Small intestine (tissue), 7 donors: ENCODE results near the gene C12orf43. TPM values are rescaled to one million over a fixed set of nuclear protein-coding genes. Genes with fewer than 3 reads are reported as not detected.
"Not testable (repeated sequence)": the region's sequence is repeated elsewhere in the genome, so short reads cannot be mapped to it uniquely, and the experiment has no call there.

Source experiments
- DNase-seq, 2 donors: peaks; one replicate each; pipeline versions ENCODE4 v3.0.0 to v3.0.0-alpha.2; 2013
- FAIRE-seq: peaks from 2 replicates; lab custom pipeline; 2012; peaks lifted over from hg19 to GRCh38; lab: Jason Lieb, UNC
- H3K27ac ChIP-seq, 3 donors: one replicate each; pipeline ENCODE4 v1.5.1; 2013; ENCODE audit warnings: low read length in 2 of 3, mild to moderate bottlenecking in 2 of 3, control low read depth in 1 of 3, inconsistent platforms in 1 of 3, low read depth in 1 of 3, moderate library complexity in 1 of 3
- H3K27me3 ChIP-seq, 3 donors: one replicate each; pipeline ENCODE4 v1.6.1; 2013; ENCODE audit warnings: low read length in 3 of 3, inconsistent platforms in 1 of 3; ENCODE audit not compliant: control insufficient read depth in 3 of 3, insufficient read depth in 3 of 3
- H3K36me3 ChIP-seq, 3 donors: one replicate each; pipeline ENCODE4 v1.6.1; 2013; ENCODE audit warnings: low read length in 3 of 3, inconsistent platforms in 1 of 3, low read depth in 1 of 3, mild to moderate bottlenecking in 1 of 3, moderate library complexity in 1 of 3; ENCODE audit not compliant: control insufficient read depth in 3 of 3, insufficient read depth in 2 of 3
- H3K4me1 ChIP-seq, 3 donors: one replicate each; pipeline ENCODE4 v1.6.1; 2013; ENCODE audit warnings: low read length in 2 of 3, inconsistent platforms in 1 of 3, low read depth in 1 of 3, mild to moderate bottlenecking in 1 of 3, moderate library complexity in 1 of 3; ENCODE audit not compliant: control insufficient read depth in 3 of 3, insufficient read depth in 2 of 3
- H3K4me3 ChIP-seq, 3 donors: one replicate each; pipeline ENCODE4 v1.5.1; 2013; ENCODE audit warnings: low read length in 3 of 3, control low read depth in 1 of 3, inconsistent platforms in 1 of 3, low read depth in 1 of 3, mild to moderate bottlenecking in 1 of 3, moderate library complexity in 1 of 3
- H3K9me3 ChIP-seq, 2 donors: one replicate each; pipeline ENCODE4 v1.6.1; 2013; ENCODE audit warnings: low read depth in 1 of 2, low read length in 1 of 2; ENCODE audit not compliant: control insufficient read depth in 2 of 2, insufficient read depth in 1 of 2
- WGBS, 3 donors: extraction: QIAGEN DNeasy Blood & Tissue Kit; methylation state at CpG; one replicate each; pipeline ENCODE4 v1.1.7; 2013; 5-methylcytosine and 5-hydroxymethylcytosine counted together
- polyA plus RNA-seq, 4 donors: library from polyadenylated mRNA; stranded (reverse) in 3 of 4; unstranded in 1 of 4; fragments of 200-250 nt in 3 of 4; fragments of 120-200 nt in 1 of 4; gene quantifications; one replicate each; pipeline versions ENCODE4 v1.2.1 to v1.2.3, GENCODE V29; 2013
- donor health status: healthy with polysubstance abuse.
- donor health status: control.
- donor health status: control.
- donor health status: Bipolar disorder and iron deficiency.
- donor health status: healthy.

The C12orf43 gene
- polyA plus RNA-seq, 4 donors, result 4.5 to 11.4 (median 7.2) TPM

DNA sequence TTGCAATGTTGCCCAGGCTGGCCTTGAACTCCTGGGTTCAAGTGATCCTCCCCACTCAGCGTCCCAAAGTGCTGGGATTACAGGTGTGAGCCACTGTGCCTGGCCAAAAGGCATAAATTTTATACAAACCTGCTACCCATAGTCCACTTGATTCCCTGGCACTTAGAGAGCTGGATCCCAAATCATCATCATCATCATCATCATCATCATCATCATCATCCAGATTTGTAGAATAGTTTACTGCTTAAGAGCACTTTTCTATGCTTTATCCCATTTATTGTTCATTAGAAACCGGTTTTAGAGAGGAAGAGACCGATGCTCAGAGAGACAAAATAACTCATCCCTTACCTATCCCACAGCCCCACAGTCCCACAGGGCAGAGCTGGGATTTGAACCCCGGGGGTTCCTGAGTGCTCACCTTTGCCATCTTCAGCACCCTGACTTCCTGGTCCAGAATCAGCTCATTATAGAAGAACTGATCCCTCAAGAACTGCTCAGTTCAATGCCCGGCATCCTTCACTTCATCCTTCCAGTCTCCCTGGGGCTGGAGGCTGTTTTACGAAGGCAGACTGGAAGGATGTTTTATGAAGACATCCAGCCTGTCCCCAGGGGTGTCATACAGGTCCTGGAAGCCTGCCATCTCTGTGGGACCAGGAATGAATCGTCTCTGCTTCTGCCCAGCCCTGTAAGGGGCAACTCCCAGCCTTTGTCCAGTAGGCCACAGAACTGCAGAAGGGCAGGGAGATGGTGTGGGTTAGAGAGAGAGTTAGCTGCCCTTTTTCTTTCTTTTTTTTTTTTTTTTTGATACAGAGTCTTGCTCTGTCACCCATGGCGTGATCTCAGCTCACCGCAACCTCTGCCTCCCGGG, 43.0 kb upstream of the C12orf43 start:
- Histone ChIP-seq H3K4me1 (peaks cover 0 to 4% (median 0%) of the 10 kb centered on the region in 3 donors), H3K9me3 (no peaks in the 10 kb centered on the region), H3K27me3 (peaks cover 0 to 2% (median 0%) of the 10 kb centered on the region in 3 donors), H3K27ac (peak overlapping the region in 1 of 3 donors; percentile 19), H3K4me3 (no peak overlapping the region), H3K36me3 (no peaks in the 10 kb centered on the region)
- 75 to 81% (median 78%) methylated on average over 10 of the region's 10 CpGs for WGBS, 3 donors
- no peak for FAIRE-seq
- no peak for DNase-seq

DNA sequence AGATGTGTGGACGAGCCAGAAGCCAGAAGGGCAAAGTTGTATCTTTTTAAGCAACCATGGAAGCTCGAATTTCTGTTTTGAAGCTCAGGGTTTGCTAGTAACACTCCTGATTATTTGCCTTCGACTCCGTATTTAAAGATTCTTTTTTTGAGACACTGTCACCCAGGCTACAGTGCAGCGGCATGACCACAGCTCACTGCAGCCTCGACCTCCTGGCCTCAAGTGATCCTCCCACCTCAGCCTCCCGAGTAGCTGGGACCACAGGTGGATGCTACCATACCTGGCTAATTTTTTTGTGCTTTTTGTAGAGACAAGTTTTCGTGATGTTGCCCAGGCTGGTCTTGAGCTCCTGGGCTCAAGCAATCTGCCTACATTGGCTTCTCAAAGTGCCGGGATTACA, 41.5 kb upstream of the C12orf43 start:
- WGBS, 3 donors, result 68 to 77% (median 75%) methylated on average over 9 of the region's 9 CpGs
- no peak for DNase-seq
- H3K4me1 ChIP-seq, result peaks cover 0 to 4% (median 0%) of the 10 kb centered on the region in 3 donors
- no peaks in the 10 kb centered on the region for H3K9me3 ChIP-seq
- H3K36me3 ChIP-seq, result no peaks in the 10 kb centered on the region
- no peak overlapping the region for H3K27ac ChIP-seq
- no peak for FAIRE-seq
- H3K27me3 ChIP-seq, result peaks cover 0 to 2% (median 0%) of the 10 kb centered on the region in 3 donors
- H3K4me3 ChIP-seq, result no peak overlapping the region

DNA sequence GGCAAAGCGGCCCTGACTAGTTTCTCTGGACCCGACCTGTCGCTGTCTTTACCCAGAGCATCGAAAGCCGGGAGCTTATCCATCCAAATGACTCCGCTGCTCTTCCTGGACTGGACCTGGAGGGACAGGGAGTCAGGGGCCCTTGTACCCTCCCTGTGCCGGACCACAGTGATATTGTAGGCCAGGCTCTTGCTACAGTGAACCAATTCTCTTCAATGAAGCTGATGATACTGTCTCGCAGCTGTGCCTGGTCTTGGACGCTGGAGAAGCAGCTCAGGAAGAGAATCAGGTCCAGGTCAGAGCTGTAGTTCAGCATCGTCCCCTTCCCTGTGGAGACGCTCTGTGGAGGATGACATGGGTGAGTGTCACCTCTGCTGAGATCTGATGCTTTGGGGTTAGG, 37.4 kb upstream of the C12orf43 start:
- Histone ChIP-seq H3K27me3 (peaks cover 0 to 5% (median 0%) of the 10 kb centered on the region in 3 donors), H3K27ac (no peak overlapping the region), H3K9me3 (no peaks in the 10 kb centered on the region), H3K4me1 (no peaks in the 10 kb centered on the region), H3K4me3 (no peak overlapping the region), H3K36me3 (no peaks in the 10 kb centered on the region)
- FAIRE-seq (no peak), DNase-seq (no peak)
- 90 to 93% (median 92%) methylated on average over 11 of the region's 11 CpGs for WGBS, 3 donors

DNA sequence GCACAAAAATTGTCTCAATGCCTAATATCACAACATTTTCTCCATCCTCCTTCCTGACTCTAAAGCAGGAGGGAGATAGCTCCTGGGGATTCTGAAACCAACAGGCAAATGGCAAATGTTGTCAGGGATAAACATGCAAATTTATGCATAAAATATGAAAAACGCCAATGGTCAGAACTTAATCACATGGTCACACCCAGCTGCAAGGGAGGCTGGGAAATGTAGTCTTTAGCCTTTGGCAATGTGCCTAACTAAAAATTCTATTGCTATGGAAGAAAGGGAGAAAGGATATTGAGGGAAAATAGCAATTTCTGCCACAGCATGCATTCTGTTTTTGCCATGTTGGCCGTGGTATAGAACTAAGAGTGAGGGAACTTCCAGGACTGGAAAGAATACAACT, 34.4 kb upstream of the C12orf43 start:
- Histone ChIP-seq H3K27ac (no peak overlapping the region), H3K4me1 (no peaks in the 10 kb centered on the region), H3K36me3 (no peaks in the 10 kb centered on the region), H3K27me3 (peaks cover 0 to 3% (median 0%) of the 10 kb centered on the region in 3 donors), H3K4me3 (no peak overlapping the region), H3K9me3 (no peaks in the 10 kb centered on the region)
- DNase-seq (no peak), FAIRE-seq (no peak)
- WGBS, 3 donors, result 63 to 76% (median 70%) methylated on average over 2 of the region's 2 CpGs

DNA sequence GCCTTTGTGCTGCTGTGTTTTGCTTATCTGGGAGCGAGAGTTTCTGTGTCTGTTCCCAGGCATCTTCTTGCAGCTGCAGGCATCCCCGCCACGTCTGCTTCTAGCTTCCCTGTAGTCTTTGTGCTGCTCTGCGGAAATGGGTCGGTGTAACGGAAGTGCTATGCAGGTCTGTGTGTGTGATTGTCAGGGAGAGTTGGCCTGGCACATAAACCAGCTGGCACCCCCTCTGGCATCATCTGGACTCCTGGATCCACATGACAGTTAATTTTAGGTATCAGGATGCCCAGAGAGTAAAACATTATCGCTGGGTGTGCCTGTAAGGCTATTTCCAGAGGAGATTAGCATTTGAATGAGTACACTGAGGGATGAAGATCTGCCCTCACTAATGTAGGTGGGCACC, 32.2 kb upstream of the C12orf43 start:
- peak in 1 of 2 donors; percentile 14 for DNase-seq

DNA sequence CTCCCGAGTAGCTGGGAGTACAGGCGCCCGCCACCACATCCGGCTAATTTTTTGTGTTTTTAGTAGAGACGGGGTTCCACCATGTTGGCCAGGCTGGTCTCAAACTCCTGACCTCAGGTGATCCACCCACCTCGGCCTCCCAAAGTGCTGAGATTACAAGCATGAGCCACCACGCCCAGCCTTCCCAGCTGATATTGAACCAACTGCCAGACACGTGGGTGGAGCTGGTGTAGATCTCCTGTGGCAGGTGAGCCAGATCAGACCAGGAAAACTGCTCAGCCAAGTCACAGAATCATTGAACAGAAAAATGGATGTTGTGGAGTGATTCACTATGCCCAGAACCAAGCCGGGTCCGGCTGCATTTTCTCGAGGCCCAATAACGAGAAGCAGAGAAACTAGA, 31.1 kb upstream of the C12orf43 start:
- WGBS, 3 donors, result 44 to 80% (median 51%) methylated on average over 12 of the region's 12 CpGs
- not testable (repeated sequence) for H3K27ac ChIP-seq, FAIRE-seq, H3K4me3 ChIP-seq, H3K27me3 ChIP-seq, H3K4me1 ChIP-seq, H3K9me3 ChIP-seq, H3K36me3 ChIP-seq
- DNase-seq, result peak in 1 of 2 donors; percentile 74

More for the DNA sequence above, 32.2 kb upstream of the C12orf43 start:
- Histone ChIP-seq H3K27ac (no peak overlapping the region), H3K27me3 (peaks cover 0 to 3% (median 0%) of the 10 kb centered on the region in 3 donors), H3K4me1 (no peaks in the 10 kb centered on the region), H3K4me3 (no peak overlapping the region), H3K9me3 (no peaks in the 10 kb centered on the region), H3K36me3 (no peaks in the 10 kb centered on the region)
- 37 to 68% (median 55%) methylated on average over 7 of the region's 7 CpGs for WGBS, 3 donors
- FAIRE-seq, result no peak

DNA sequence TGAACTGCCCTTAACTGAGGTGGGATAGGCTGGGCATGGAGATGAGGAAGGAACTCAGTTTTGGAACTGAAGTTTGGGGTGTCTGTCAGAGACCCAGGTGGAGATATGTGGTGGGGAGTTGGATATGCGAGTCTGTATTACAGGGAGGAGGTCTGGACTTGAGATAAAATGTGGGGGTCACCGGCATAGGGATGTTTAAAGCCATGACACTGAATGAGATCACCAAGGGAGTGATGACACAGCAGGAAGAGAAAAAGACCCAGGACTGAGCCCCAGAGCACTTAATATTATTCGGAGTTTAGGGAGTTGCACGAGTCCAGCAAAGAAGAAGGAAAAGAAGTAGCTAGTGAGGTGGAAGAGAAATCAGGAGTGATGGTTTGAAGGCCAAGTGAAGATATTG, 26.8 kb upstream of the C12orf43 start:
- H3K36me3 ChIP-seq, result no peaks in the 10 kb centered on the region
- no peaks in the 10 kb centered on the region for H3K9me3 ChIP-seq
- H3K27ac ChIP-seq, result no peak overlapping the region
- H3K4me3 ChIP-seq, result no peak overlapping the region
- H3K4me1 ChIP-seq, result peaks cover 0 to 10% (median 5%) of the 10 kb centered on the region in 3 donors
- WGBS, 3 donors, result 86 to 90% (median 87%) methylated on average over 4 of the region's 4 CpGs
- no peak for DNase-seq
- H3K27me3 ChIP-seq, result no peaks in the 10 kb centered on the region
- no peak for FAIRE-seq

DNA sequence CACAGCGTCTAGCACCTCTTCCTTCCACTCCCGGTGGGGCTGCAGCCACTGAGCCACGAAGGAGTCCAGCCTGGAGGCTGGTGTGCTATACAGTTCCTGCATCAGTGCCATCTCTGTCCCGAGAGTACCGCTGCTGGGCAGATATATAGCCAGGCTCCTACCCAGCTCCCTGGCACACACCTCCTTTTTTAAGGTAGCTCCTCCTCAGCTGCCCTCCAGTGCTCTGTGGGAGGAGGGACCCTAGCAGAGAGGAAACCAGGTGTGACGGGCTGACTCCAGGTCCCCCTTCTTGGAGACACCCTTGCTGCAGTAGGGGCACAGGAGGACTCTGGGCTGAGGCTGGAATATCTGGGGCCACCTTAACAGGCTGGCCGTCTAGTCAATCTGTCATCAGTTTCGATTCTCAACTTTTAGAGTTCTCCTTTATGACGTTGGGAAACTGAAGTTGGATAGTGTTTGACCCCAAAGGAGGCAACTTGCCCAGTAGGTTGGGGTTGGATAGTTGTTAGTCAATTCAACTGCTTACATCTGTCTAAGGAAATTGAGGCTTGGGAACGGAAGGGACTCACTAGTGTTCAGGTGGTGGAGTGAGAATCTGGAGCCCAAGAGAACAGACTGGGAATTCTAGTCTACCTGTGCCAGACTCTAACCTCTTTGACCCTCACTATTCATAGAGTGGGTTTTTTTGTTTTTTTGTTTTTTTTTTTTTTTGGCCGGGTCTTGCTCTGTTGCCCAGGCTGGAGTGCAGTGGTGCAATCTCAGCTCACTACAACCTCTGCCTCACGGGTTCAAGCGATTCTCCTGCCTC, 22.8 kb upstream of the C12orf43 start, which contains the start of gene OASL:
TSS of gene OASL (minus strand) at position 386 of the 808 bp plus-strand sequence. CDS start at position 111, 275 bp downstream.
- no peaks in the 10 kb centered on the region for H3K36me3 ChIP-seq
- peaks cover 0 to 10% (median 9%) of the 10 kb centered on the region in 3 donors for H3K4me1 ChIP-seq
- peak within 1 kb of the TSS; percentile 11 to 68 (median 34) for H3K4me3 ChIP-seq
- WGBS, 3 donors, result 14 to 23% (median 17%) methylated on average over 12 to 13 of the region's 13 CpGs
- H3K27ac ChIP-seq, result peak within 1 kb of the TSS; percentile 39 to 82 (median 62)
- peak; percentile 71 to 80 for DNase-seq
- no peaks in the 10 kb centered on the region for H3K27me3 ChIP-seq
- H3K9me3 ChIP-seq, result no peaks in the 10 kb centered on the region
- FAIRE-seq, result no peak
